RWPE1 (cell line): Measurements from ENCODE around the gene APPL1.

ENCODE experiments used
- CTCF ChIA-PET: fragments of 350-600 bp; sonication (Branson Sonifier 250); formaldehyde crosslinking; extraction: SDS; loops from one replicate; lab custom pipeline; 2021; lab: Yijun Ruan, JAX
- POLR2A ChIA-PET: fragments of 400-600 bp; formaldehyde crosslinking; extraction: SDS; loops from one replicate; lab custom pipeline; 2020; ENCODE audit warnings: antibody characterized with exemption; ENCODE audit not compliant: low non-redundant PET; lab: Yijun Ruan, JAX
- DNase-seq: peaks from one replicate; pipeline ENCODE4 v3.0.0; 2012; ENCODE audit warnings: low spot score
- H3K27ac ChIP-seq: fragments of 450-650 bp; 2 replicates; pipeline ENCODE4 v1.5.1; 2017
- TF ChIP-seq, protein P1 (sequence below): fragments of 450-650 bp; conservative IDR thresholded peaks from 2 replicates; pipeline ENCODE4 v1.5.1; 2017; ENCODE audit warnings: low read depth, mild to moderate bottlenecking

The APPL1 gene

DNA sequence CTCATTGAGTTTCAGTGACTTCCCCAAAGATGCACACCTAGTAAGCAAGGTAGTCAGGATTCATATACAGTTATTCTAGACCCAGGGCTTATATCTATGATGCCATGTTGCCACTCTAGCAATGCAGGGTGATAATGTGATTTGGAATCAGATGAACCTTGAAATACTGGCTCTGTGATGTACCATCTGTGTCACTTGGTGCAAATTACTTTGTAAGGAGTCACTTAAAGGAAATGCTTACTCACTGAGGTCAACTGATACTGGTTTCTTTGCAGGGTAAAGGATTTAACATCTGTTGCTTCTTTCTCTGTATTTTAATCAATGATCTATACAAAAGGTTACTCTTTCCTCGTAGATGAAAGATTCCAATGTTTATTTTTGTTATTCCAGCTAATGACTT, 54.2 kb downstream of the APPL1 start:
- H3K27ac ChIP-seq, result no peak overlapping the region
- ChIA-PET CTCF (no interaction called here), POLR2A (no interaction called here)
- TF ChIP-seq, protein P1, sequence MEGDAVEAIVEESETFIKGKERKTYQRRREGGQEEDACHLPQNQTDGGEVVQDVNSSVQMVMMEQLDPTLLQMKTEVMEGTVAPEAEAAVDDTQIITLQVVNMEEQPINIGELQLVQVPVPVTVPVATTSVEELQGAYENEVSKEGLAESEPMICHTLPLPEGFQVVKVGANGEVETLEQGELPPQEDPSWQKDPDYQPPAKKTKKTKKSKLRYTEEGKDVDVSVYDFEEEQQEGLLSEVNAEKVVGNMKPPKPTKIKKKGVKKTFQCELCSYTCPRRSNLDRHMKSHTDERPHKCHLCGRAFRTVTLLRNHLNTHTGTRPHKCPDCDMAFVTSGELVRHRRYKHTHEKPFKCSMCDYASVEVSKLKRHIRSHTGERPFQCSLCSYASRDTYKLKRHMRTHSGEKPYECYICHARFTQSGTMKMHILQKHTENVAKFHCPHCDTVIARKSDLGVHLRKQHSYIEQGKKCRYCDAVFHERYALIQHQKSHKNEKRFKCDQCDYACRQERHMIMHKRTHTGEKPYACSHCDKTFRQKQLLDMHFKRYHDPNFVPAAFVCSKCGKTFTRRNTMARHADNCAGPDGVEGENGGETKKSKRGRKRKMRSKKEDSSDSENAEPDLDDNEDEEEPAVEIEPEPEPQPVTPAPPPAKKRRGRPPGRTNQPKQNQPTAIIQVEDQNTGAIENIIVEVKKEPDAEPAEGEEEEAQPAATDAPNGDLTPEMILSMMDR, result no peak
- DNase-seq, result no peak

DNA sequence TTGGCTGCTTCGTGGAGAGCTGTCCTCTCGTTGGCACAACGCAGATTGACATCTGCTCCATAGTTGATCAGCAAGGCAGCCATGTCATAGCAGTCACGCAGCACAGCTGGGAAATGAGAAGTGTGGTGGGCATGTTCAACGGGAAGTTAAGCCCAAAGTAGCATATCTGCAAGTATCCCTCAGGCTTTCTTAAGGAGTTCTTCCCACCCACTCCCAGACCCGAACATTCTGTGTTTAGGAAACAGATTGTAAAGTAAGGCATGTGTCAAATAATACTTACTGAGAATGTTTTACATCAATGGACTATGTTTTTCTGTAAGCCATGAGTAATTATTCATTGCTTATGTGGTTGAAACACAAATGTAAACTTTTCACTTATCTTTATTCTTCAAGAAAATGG, 55.8 kb downstream of the APPL1 start:
- ChIA-PET CTCF (no interaction called here), POLR2A (no interaction called here)
- DNase-seq, result no peak
- no peak overlapping the region for H3K27ac ChIP-seq
- TF ChIP-seq, protein P1, result no peak

DNA sequence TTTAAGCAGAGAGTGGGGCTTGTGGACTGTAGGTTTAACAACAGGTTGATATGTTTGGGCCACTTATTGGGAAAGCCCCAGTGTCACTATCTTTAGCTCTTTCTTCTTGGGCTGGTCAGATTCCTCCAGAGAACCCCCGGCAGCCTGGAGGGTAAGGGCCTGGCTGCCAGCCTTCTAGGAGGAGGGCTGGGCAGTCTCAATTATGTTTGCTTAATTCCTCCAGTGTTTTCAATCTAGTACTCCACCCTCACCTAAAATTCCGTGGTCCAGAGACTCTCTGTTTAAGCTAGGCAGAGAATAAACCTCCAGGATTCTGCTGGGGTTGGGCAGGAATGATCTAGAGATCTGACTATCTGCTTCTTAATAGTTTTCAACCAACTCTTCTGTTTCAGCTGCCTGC, 59.7 kb downstream of the APPL1 start:
- CTCF ChIA-PET, result interaction anchor here (0.7 kb wide), 1 partner anchor 77 kb away, joined by 3 read pairs; no protein-coding TSS in a partner anchor
- TF ChIP-seq, protein P1, result no peak

DNA sequence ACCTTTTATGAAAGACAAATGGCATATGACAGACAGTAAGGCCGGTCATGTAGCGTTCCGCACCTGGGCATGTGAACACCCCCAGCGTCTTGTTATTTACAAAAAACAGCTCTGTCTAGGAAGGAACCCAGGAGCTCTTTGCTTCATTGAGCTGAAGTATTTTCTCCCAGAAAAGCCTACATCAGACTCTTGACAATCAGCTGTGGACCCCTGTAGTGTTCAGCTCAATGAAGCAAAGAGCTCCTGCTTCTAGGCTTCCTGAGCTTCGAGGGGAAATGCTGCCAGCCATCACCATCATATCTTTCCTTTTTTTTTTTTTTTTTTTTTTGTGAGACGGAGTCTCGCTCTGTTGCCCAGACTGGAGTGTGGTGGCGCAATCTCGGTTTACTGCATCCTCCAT, 60.9 kb downstream of the APPL1 start:
- TF ChIP-seq, protein P1, result no peak
- ChIA-PET CTCF (no interaction called here), POLR2A (no interaction called here)
- no peak for DNase-seq
- H3K27ac ChIP-seq, result no peak overlapping the region

More for the DNA sequence above, 59.7 kb downstream of the APPL1 start:
- H3K27ac ChIP-seq, result no peak overlapping the region
- no peak for DNase-seq
- POLR2A ChIA-PET, result no interaction called here

DNA sequence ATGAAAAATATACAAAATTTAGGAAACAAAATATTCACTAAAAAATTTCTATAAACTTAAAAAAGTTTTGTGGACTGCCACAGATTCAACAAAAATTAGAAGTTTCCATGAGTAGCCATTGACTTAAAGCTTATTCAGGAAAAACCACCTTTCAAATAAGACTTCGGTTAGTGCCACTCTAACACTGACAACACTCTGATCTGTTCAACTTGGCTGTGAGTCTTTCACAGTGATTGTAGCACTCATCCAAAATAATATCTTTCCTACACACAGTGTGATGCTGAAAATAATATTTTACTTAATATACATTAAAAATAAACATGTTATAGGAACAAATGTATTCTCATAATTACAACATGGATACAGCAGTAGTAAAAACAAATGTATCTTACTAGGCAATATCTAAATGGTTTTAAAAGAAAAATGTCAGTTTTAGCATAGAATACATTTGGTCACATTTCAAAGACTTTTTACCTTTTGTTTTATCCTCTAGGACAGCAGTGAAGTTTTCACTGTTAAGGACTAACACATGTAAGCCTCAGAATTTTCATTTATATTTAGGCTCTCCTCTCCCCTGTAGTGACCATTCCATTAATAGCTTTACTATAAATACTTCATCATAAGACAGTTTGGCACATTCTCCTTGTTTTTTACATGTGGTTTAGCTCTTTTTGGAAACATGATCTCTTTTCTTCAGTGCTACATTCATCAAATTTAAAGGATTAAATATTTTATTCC, 64.8 kb downstream of the APPL1 start, which contains the start of gene ASB14:
Gene ASB14 (minus strand): TSS at position 527 of the 738 bp plus-strand sequence. CDS start 652 bp downstream, outside the sequence.
- H3K27ac ChIP-seq, result no peak within 1 kb of the TSS
- ChIA-PET POLR2A (no interaction called here), CTCF (no interaction called here)
- DNase-seq, result no peak
- TF ChIP-seq, protein P1, result no peak

DNA sequence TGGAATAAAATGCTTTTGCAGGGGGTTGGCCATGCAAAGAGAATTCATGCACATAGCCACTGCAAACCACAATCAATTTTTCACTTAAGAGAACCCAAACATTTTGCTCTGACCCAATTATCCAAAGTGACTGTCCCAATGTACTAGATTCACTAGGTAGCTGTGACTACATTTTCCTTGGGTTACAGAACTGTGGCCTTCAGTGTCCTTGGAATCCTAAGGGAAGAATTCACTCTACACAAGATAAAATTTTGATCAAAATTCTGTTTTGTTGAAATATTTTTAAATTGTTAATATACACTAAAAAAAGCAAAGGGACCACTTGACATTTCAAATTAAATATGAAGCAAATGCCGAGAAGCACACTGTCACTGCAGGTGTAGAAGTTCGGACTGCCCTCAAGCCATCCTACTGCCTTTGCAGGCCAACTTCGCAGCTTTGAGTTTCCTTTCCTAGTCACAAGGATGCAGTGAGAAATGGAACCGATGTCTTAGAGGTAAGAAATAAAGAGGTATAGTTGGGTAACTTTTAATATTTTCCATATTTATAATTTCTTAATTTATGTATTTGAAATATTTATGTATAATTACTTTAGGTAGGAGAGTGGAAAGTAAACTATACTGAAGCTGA, 65.5 kb downstream of the APPL1 start:
- CTCF ChIA-PET, result no interaction called here
- POLR2A ChIA-PET, result no interaction called here
- DNase-seq, result no peak
- H3K27ac ChIP-seq, result no peak overlapping the region
- TF ChIP-seq, protein P1, result no peak
